Esophagus muscularis mucosa (tissue), 4 donors: ENCODE measurements around the gene CRNN. TPM values are rescaled to one million over a fixed set of nuclear protein-coding genes. Genes with fewer than 3 reads are reported as not detected.

ENCODE experiments used
- DNase-seq: peaks from one replicate; pipeline ENCODE4 v3.0.0-alpha.2; 2017; ENCODE audit errors: extremely low spot score
- H3K27ac ChIP-seq, 4 donors: fragments of 200-600 bp; sonication (generic); replicated peaks in 1 of 4; 1 replicate in 3 of 4; 2 replicates in 1 of 4; pipeline ENCODE4 v1.5.1; 2016 to 2019; ENCODE audit warnings: mild to moderate bottlenecking in 1 of 4
- H3K27me3 ChIP-seq, 4 donors: fragments of 200-600 bp; sonication (generic); one replicate each; pipeline versions ENCODE4 v1.5.1 to v1.6.0; 2016 to 2019
- H3K36me3 ChIP-seq, 4 donors: fragments of 200-600 bp; sonication (generic); one replicate each; pipeline ENCODE4 v1.5.1; 2016 to 2019
- H3K4me1 ChIP-seq, 4 donors: fragments of 200-600 bp; sonication (generic); one replicate each; pipeline ENCODE4 v1.5.1; 2016 to 2019
- H3K4me3 ChIP-seq, 4 donors: fragments of 200-600 bp; sonication (generic); 1 replicate in 2 of 4; 2 replicates in 2 of 4; pipeline ENCODE4 v1.5.1; 2016 to 2019; ENCODE audit warnings: mild to moderate bottlenecking in 4 of 4, moderate library complexity in 1 of 4
- H3K9me3 ChIP-seq, 4 donors: fragments of 200-600 bp; sonication (generic); 1 replicate in 3 of 4; 2 replicates in 1 of 4; pipeline ENCODE4 v1.5.1; 2016 to 2019
- EP300 ChIP-seq: sonication (generic); formaldehyde crosslinking; IDR thresholded peaks from one replicate; pipeline ENCODE4 v1.6.1; 2017; ENCODE audit warnings: antibody characterized with exemption
- POLR2A ChIP-seq: fragments of 450-650 bp; IDR thresholded peaks from one replicate; pipeline ENCODE4 v1.6.1; 2017; ENCODE audit warnings: antibody characterized with exemption, moderate library complexity, mild to moderate bottlenecking, low read depth
- POLR2AphosphoS5 ChIP-seq, 2 donors: sonication (generic); formaldehyde crosslinking; IDR thresholded peaks; one replicate each; pipeline ENCODE4 v1.6.1; 2017; ENCODE audit warnings: antibody characterized with exemption in 2 of 2
- WGBS: methylation state at CpG from one replicate; pipeline ENCODE4 v1.1.5; 2018; 5-methylcytosine and 5-hydroxymethylcytosine counted together
- intact Hi-C: fragments of 100-400 bp; cut with DNase I; formaldehyde crosslinking; loops from one replicate; pipeline ENCODE4 v1.15.1; 2023
- total RNA-seq, 4 donors: library from RNA; depleted of rRNA; stranded (reverse); fragments of >200 nt; gene quantifications; one replicate each; pipeline versions ENCODE4 v1.1.0 to v1.2.1, GENCODE V29; 2016
- TF ChIP-seq, protein P1 (sequence below), 3 experiments: fragments of 200-600 bp in 2 of 3; fragments of 450-650 bp in 1 of 3; sonication (generic) in 2 of 3; IDR thresholded peaks; one replicate each; pipeline ENCODE4 v1.5.1; 2017 to 2019; ENCODE audit warnings: antibody characterized with exemption in 3 of 3, mild to moderate bottlenecking in 2 of 3, moderate library complexity in 1 of 3

The CRNN gene
- total RNA-seq, 4 donors from 2014 or later, result 0.23 to 3.7 TPM; not detected in 2

DNA sequence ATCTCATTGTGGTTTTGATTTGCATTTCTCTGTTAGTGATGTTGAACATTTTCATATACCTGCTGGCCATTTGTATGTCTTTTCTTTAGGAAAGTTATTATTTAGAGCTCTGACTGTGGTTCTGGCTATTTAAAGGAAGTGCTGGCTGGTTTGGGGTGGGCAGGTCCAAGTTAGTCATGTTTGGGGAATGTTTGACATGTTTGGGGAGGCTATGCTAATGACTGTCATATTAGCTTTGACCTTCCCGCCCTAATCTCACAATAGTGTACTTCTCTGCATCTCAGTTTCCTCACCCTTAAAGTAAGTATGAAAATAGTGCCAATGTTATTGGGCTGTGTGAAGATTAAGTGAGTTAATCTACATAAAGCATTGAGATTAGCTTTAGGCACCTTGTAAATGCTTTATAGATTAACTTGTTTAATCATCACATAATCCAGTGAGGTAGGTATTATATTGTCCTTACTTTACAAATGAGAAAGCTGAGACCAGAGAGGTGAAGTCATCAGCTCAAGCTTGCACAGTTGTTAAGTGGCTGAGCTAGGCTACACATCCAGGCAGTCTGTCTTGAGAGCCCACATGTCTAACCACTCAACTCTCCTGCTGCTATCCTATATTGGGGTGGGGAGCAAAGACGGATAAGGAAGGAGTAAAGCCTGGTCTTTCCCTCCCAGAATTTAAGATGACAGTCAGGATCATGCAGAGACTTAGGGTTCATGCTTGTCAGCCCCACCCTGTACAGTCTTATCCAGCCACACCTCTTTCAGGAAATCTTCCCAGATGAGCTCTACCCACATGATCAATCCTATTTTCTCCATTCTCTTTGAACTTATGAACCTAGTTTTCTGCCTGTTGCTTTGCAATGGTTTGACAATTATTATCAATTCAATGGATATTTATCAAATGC lies 22.8 kb upstream of the CRNN start:
- H3K27ac ChIP-seq, result no peak overlapping the region
- intact Hi-C loops, result no loop called here
- H3K4me1 ChIP-seq, result peaks cover 0 to 5% (median 0%) of the 10 kb centered on the region in 4 donors
- H3K9me3 ChIP-seq, result no peaks in the 10 kb centered on the region
- no peak for TF ChIP-seq POLR2AphosphoS5 (IDR thresholded peaks at IDR 0.05)
- TF ChIP-seq, protein P1, sequence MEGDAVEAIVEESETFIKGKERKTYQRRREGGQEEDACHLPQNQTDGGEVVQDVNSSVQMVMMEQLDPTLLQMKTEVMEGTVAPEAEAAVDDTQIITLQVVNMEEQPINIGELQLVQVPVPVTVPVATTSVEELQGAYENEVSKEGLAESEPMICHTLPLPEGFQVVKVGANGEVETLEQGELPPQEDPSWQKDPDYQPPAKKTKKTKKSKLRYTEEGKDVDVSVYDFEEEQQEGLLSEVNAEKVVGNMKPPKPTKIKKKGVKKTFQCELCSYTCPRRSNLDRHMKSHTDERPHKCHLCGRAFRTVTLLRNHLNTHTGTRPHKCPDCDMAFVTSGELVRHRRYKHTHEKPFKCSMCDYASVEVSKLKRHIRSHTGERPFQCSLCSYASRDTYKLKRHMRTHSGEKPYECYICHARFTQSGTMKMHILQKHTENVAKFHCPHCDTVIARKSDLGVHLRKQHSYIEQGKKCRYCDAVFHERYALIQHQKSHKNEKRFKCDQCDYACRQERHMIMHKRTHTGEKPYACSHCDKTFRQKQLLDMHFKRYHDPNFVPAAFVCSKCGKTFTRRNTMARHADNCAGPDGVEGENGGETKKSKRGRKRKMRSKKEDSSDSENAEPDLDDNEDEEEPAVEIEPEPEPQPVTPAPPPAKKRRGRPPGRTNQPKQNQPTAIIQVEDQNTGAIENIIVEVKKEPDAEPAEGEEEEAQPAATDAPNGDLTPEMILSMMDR (IDR thresholded peaks at IDR 0.05), result no peak
- TF ChIP-seq EP300, result no peak
- no peak for TF ChIP-seq POLR2A
- no peaks in the 10 kb centered on the region for H3K27me3 ChIP-seq
- H3K36me3 ChIP-seq, result no peaks in the 10 kb centered on the region
- H3K4me3 ChIP-seq, result no peak overlapping the region
- DNase-seq, result peak; percentile 7
- WGBS, result 76% methylated on average over 2 of the region's 2 CpGs

DNA sequence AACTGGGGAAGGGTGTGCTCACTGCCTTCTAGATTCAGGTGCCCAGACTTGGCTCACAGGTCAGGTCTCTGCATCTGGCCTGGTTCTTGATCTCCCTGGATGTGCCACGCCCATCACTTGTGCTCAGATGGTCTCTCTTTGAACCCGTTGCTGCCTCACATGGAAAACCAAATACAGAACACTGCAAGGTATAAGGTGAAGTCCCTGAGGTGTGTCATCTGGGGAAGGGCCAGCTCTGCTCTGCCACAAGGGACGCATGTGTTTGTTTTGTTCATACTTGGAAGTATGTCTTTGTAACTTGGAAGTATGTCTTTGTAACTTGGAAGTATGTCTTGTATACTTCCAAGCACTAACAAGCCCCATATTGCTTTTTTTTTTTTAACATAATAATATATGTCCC lies 13.4 kb upstream of the CRNN start:
- Histone ChIP-seq H3K4me3 (no peak overlapping the region), H3K9me3 (peaks cover 0 to 16% (median 11%) of the 10 kb centered on the region in 4 donors), H3K27ac (no peak overlapping the region), H3K27me3 (peaks cover 0 to 4% (median 0%) of the 10 kb centered on the region in 4 donors), H3K36me3 (no peaks in the 10 kb centered on the region), H3K4me1 (no peaks in the 10 kb centered on the region)
- WGBS, result 69% methylated on average over 3 of the region's 3 CpGs
- no peak for DNase-seq
- intact Hi-C loops, result no loop called here
- no peak for TF ChIP-seq EP300
- TF ChIP-seq, protein P1 (IDR thresholded peaks at IDR 0.05), result no peak
- TF ChIP-seq POLR2A, result no peak
- no peak for TF ChIP-seq POLR2AphosphoS5 (IDR thresholded peaks at IDR 0.05)

DNA sequence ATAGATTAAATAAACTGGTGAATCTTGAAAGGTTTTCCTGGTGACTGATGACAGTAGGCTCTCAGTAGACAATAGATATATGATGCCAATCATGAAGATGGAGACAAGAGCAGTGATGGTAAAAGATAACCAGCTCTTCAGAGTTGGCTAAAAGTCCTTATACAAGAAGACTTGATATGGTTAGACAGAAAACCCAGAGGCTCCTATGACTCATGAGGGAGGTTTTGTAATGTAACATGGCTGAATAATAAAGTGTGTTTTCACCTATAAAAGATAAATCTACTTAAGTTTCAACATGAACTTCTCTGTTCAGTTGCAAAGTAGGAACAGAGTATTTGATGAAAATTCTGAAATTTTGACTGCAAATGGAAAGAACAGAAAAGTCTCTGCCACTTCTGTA lies 12.7 kb upstream of the CRNN start:
- no peak for DNase-seq
- no peaks in the 10 kb centered on the region for H3K36me3 ChIP-seq
- intact Hi-C loops, result no loop called here

DNA sequence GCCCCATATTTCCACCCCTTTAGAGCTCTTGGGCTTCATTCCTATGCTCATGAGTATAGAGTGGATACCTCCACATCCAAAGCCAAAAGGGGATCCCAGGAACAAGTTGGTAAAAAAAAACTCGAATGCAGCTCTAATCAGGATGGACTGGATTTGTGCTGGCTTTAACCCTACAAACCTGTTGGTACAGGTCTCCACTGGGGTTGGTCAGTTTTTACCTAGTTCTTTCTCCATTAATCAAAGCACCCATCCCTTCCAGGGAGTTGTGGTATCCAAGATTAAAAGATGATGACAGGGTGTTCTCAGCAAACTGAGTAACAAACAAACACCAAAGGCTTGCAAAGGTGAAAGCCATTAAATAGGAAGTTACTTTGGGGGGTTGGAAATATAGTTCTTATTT lies 5.9 kb upstream of the CRNN start:
- TF ChIP-seq POLR2AphosphoS5 (IDR thresholded peaks at IDR 0.05), result no peak
- TF ChIP-seq, protein P1 (IDR thresholded peaks at IDR 0.05), result no peak
- no peak for TF ChIP-seq EP300
- TF ChIP-seq POLR2A, result no peak
- Histone ChIP-seq H3K27ac (no peak overlapping the region), H3K4me3 (no peak overlapping the region), H3K27me3 (peaks cover 0 to 8% (median 0%) of the 10 kb centered on the region in 4 donors), H3K36me3 (no peaks in the 10 kb centered on the region), H3K4me1 (no peaks in the 10 kb centered on the region), H3K9me3 (peaks cover 0 to 16% (median 11%) of the 10 kb centered on the region in 4 donors)
- DNase-seq, result peak; percentile 34
- 44% methylated on average over 1 of the region's 1 CpG for WGBS
- intact Hi-C loops, result no loop called here

More for the DNA sequence above, 12.7 kb upstream of the CRNN start:
- TF ChIP-seq POLR2A (no peak), POLR2AphosphoS5 (IDR thresholded peaks at IDR 0.05) (no peak), EP300 (no peak)
- TF ChIP-seq, protein P1 (IDR thresholded peaks at IDR 0.05), result no peak
- Histone ChIP-seq H3K27ac (no peak overlapping the region), H3K4me3 (no peak overlapping the region), H3K27me3 (peaks cover 0 to 4% (median 0%) of the 10 kb centered on the region in 4 donors), H3K9me3 (peaks cover 0 to 16% (median 11%) of the 10 kb centered on the region in 4 donors), H3K4me1 (no peaks in the 10 kb centered on the region)
